ENCODE results near the gene NR0B2.
"Not testable (repeated sequence)": the region's sequence is repeated elsewhere in the genome, so short reads cannot be mapped to it uniquely, and the experiment has no call there.

The NR0B2 gene, protein sequence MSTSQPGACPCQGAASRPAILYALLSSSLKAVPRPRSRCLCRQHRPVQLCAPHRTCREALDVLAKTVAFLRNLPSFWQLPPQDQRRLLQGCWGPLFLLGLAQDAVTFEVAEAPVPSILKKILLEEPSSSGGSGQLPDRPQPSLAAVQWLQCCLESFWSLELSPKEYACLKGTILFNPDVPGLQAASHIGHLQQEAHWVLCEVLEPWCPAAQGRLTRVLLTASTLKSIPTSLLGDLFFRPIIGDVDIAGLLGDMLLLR

DNA sequence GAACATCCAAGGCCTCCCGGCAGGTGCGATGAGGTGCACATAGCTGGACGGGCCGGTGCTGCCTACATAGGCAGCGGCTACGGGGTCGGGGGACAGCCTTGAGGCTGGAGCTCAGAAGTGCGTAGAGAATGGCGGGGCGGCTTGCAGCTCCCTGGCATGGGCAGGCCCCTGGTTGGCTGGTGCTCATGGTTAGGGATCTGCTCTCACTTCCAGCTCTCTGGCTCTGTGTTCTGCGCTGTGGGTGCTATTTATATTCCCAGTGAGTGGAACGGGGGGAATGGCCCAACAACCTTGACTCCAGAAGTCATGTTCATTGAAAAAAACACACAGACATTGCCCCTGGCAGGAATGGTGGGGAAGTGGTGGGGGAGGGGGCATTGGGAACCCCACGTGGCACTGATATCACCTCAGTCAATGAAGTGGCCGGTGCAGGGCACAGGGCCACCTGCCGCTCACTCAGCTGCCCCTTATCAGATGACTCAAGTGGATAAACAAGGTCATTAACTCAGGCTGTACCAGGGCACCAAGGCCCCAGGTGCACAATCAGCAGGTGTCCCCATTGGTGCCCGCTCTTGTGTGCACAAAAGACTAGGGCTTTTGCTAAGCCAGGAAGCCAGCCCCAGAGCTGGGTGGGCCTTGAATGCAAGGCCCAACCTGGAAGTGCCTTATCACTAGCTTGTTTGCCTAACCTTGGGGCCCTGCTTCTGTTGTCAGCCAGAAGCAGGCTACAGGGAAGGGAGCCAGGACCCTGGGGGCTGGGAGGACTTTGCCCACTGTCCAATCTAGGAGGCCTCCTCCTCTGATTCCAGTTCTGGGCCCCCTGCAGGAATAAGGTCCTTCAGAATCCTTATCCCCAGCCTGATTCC lies at the start of gene NR0B2:
Gene NR0B2, minus strand, starts transcription at position 222 of the 866 bp plus-strand sequence. Its CDS starts 35 bp downstream, at position 187.
- no peak for DNase-seq (ENCODE audit: low spot score)

DNA sequence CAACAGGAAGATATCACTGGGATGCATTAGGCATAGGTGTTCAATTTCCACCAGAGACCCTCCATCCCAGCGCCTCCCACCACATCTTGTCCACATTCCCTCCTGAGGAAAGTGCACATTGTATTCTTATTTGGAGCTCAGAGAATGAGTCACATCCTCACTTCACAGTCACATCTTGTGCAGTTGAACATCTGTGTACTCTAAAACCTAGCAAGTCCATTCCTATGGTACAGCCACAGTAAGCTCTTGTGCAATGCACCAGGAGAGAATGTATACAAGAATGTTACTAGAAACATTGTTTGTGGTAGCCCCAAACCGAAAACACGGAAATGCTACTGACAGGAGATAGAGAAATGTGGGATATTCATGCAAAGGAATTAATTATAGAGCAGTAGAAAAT lies 48.1 kb upstream of the NR0B2 start:
- DNase-seq (ENCODE audit: low spot score), result no peak

DNA sequence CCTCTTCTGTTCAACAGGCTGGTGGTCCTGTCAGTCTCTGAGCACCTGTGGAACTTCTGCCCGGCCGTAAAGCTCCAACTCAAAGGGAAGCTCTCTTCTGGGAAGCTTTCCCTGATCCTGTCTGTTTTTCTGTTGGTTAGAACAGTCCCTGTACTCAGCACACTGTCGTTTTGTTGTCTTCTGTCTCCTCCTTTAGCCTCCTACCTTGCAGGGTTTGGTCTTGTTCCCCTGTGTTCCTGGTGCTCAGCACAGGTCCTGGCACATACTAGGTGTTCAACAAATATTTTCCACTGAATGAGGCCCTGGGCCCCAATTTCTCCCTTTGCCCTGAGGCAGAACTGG lies 46.8 kb upstream of the NR0B2 start:
- no peak for DNase-seq (ENCODE audit: low spot score)

DNA sequence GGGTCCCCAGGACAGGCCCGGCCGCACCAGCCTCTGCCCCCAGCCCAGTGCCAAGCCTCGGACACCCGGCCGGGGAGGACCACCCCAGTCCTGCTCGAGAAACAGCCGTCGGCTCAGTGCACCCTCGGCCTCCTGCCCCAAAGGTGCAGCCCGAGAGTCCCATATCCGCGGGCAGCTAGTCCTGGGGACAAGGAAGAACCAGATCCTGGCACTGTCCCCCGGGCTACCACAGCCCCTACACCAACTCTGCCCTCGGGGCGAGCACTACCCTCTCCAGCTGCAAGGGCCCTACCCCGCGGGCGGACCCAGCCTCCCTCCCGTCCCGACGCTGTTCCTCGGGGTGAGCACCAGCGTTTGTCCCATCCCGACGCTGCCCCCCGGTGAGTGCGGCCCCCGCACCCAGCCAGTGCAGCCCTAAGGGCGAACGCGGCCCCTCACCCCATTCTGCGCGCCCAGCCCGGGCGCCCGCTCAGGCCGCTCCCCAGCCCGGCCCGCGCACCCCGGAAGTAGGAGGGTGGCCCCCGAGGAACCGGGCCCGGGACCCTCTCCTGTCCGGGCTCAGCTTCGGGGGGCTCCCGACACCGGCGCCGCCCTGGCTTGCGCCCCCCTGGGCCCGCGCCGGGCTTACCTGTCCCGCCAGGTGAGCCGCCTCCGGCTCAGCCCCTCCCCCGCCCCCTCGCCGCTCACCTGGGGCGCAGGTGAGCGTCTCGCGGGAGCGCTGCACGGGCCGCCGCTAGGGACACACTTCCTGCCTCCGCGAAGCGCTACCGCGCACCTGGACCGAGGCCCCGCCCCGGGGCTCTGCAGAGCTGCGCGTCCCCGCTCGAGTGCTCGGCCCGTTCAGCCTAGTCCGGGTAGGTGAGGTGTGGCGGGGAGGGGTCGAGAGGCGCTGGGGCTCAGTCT lies 46.2 kb upstream of the NR0B2 start, which contains the start of gene KDF1:
Gene KDF1, minus strand, starts transcription at position 747 of the 903 bp plus-strand sequence. CDS start 8,088 bp downstream, outside the sequence.
- DNase-seq (ENCODE audit: low spot score), result peak; percentile 52

DNA sequence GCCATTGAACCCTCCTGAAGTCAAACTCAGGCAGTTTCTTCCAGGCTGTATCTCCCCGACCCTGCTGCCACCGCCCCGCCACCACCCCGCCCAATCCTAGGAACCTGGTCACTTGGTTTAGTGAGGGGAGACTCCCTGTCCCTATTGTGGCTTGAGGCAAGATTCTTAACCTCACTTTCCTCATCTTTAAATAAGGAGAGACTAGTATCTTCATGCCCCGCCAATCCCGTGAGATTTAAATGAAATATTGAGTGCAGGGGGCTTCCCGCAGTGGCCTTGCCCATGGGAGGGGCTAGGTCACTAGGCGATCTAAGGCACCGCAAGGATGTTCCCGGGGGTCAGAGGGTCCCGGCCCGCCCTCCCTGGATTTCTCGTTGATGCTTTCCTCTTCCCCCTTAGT lies 45.5 kb upstream of the NR0B2 start:
- no peak for DNase-seq (ENCODE audit: low spot score)

DNA sequence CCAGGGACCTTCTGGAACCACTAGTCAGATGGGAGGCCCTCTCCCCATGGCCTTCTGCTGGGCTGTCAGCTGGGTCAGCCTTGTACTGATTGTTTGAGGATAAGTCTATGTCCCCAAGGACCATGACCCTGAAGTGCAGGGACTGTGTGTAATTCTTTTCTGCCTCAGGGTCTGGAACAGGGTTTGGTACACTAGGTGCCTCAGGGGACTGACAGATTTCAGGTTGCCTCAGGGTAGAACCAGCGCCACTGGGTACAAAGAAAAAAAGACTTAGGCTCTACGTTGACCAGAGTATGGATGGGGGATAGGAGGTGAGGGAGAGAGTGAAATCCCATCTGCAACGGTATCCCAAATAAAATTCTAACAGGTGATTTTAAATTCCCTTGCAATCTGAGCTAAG lies 43.5 kb upstream of the NR0B2 start:
- DNase-seq (ENCODE audit: low spot score), result no peak

DNA sequence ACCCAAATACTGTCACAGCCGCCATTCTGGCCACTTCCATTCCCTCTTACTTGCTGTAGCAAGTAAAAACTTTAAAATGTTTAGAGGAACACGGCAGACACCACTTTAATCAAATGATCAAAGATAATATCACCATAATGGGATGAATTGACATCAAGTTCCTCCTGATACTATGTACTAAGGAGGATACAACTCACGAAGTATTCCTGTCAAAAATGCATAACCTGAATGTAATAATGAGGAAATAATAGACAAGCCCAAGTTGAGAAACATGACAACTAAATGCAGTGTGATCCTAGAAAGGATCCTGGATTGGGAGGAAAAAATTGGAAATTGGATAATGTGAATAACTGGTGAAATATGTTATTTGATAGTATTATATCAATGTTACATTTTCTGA lies 42.5 kb upstream of the NR0B2 start:
- no peak for DNase-seq (ENCODE audit: low spot score)

DNA sequence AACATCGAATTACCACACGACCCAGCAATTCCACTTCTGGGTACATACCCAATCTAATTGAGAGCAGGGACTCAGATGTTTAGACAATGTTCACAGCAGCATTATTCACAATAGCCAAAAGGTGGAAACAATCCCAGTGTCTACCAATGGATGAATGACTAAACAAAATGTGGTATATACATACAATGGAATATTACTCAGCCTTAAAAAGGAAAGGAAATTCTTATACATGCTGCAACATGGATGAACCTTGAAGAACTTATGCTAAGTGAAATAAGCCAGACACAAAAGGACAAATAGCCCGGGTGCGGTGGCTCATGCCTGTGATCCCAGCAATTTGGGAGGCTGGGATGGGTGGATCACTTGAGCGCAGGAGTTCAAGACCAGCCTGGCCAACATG lies 39.6 kb upstream of the NR0B2 start:
- no peak for DNase-seq (ENCODE audit: low spot score)

DNA sequence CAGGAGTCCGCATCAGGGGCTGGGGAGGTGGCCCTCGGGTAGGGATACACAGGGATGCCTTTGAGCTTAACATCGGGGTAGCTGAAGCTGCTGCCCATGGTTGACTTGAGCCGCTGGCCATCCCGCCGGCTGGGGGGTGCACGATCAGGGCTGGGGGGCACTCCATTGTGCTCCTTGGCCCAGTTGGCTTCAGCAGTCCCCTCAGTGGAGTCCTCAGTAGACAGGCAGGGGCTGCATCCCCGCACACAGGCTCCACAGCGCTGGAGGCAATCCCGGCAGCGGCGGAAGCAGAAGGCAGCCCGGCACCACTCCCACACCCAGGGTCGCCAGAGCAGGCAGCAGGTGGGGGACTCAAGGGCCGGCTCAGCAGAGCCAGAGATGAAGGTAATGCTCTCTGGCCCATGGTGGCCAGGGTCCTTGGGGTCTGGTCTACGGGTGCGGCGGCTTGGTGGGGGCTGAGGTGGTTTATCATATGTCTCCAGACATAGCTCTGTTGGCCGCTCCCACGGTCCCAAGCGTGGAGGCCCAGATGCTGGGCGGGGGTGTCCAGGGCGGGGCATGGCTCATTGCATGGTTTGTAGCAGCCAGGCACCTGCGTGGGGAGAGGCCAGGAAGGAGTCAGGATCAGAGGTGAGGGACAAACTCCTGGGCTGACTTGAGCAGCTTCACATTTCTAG lies 38.2 kb upstream of the NR0B2 start:
- DNase-seq (ENCODE audit: low spot score), result no peak

DNA sequence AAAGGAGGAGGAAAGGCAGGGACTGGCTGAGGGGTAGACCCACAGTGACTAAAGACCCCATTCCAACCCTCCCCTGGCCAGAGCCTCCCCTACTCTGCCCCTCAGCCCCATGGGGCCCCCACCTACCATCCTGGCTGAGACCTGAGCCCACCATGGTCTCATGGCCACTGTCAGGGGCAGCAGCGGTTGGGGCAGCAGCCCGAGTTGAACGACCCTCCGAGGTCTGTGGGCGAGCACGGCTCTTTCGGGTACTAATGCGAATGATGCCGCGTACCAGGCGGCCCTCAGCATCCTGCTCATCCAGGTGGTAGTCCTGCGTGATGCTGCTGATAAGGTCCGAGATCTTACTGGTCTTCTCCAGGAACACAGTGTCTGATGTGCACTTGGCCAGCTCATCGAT lies 37.4 kb upstream of the NR0B2 start:
- no peak for DNase-seq (ENCODE audit: low spot score)

DNA sequence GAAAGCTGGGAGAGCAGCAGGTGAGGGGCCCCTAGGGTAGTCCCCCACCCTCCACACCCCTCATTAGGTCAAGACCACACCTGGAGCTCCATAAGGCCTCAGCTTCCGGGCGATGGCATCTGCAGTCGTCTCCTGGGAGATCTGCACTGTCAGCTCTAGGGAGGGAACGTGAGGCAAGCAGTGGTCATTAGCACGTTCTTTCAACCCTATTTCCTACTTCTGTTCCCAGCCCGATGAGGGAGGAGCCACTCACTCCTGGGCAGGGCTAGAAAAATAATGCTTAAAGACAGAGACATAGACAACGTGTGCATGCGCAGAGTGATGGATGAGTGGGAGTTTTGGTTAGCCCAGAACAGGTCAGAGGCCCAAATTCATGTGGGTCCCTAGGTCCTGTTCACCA lies 36.8 kb upstream of the NR0B2 start:
- DNase-seq (ENCODE audit: low spot score), result no peak

DNA sequence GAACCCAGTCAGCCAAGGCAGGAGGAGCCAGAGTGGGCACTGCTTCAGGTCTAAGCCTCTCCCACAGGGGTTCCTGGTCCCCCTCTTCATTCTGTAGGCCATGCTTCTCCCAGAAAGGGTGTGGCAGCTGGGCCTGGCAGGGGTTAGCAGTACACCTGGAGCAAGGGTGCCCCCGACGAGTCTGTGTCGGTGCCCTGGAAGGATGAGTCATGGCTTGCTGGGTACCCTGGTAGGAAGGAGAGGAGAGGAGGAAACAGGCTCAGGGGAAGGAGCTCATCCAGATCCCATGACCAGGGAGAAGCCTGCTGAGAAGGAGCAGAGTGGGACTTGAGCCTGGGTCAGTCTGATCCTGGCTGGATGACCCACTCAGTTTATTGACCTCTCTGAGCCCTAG lies 36.1 kb upstream of the NR0B2 start:
- DNase-seq (ENCODE audit: low spot score), result no peak

DNA sequence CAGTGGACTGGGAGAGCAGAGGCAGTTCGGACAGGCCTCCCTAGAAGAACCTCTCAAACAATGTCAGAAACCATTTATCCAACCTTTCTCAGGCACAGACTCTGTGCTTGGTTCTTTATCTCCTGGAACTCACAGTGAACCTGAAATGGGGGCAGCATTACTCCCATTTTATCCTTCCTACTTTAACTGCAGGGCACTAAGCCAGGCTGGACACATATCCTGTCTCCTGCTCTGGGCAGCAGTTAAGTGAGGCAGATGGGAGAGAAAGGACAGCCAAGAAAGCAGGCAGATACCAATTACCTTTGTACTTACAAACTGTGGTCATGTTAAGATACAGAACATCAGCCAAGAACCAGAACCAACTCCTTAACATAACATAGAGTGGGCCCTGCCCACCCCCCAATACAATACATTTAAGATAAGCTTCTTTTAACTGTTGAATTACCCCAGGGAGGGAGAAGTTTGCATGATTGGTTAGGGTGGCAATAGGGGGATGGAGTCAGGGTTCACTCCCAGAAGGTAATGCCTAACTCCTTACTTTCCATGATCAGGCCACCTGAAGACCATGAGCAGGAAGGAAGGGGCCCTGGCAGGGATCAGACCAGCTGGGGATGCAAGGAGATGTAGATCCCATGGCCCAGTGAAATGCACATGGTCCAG lies 35.6 kb upstream of the NR0B2 start:
- no peak for DNase-seq (ENCODE audit: low spot score)

DNA sequence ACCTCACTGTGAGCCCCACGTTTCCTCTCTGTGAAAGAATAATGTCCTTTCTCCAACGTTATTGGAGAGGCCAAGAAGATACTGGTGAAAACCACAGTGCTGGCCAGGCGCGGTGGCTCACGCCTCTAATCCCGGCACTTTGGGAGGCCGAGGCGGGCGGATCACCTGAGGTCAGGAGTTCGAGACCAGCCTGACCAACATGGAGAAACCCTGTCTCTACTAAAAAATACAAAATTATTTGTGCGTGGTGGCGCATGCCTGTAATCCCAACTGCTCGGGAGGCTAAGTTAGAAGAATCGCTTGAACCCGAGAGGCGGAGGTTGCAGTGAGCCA lies 34.9 kb upstream of the NR0B2 start:
- DNase-seq (ENCODE audit: low spot score), result not testable (repeated sequence)

DNA sequence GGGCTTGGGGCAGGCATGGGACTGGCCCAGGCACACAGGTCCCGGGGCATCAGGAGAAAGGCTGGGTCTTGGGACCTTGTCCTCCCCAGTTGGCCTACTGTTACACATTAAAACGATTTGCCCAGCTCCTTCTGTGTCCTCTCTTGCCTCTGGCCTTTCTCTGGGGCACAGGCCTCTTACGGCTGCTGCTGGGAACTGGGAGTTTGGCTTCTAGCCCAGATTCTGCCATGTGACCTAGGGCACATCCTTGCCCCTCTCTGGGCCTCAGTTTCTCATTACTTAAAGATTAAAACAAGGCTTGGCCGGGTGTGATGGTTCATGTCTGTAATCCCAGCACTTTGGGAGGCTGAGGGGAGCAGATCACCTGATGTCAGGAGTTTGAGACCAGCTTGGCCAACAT lies 32.5 kb upstream of the NR0B2 start:
- DNase-seq (ENCODE audit: low spot score), result no peak

DNA sequence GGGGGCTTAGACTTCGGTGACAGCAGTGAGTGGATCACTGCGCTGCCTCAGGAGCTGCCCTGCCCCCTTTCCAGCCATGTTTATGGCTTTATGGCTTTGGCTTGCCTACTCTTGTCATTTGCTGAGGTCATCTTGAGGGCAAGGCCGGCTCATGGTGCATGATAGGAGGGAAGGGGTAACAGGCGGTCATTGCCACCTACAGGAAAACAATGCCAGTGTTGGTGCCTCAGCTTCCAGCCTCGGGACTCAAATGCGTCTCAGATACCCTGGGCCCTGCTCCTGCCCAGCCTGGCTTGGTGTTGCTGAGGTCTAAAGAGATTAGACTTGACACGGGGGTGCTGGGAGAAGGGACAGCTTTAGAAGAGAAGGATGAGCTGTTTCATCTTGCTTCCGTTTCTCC lies 32.0 kb upstream of the NR0B2 start:
- DNase-seq (ENCODE audit: low spot score), result no peak

DNA sequence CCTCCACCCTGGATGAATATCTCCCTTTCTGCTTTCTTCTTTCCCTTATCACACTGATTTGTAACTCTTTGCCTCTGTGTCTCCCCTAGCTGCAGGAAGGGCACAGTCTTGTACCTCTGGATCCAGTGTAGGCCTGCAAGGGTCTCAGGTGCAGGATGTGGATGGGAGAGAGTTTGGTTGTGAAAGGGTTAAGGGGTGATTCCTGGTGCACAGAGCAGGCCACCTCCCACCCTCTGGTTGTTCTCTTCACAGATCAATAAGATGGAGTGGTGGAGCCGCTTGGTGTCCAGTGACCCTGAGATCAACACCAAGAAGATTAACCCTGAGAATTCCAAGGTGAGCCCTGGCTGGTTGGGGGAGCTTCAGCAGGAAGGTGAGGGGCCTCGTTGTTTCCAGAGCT lies 31.4 kb upstream of the NR0B2 start:
- DNase-seq (ENCODE audit: low spot score), result no peak

DNA sequence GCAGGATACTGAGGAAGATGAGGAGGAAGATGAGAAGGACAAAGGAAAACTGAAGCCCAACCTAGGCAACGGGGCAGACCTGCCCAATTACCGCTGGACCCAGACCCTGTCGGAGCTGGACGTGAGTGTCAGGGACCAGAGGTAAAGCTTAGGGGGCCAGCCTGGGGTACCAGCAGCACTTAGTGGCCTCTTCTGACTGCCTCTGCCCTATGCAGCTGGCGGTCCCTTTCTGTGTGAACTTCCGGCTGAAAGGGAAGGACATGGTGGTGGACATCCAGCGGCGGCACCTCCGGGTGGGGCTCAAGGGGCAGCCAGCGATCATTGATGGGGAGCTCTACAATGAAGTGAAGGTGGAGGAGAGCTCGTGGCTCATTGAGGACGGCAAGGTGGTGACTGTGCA lies 28.9 kb upstream of the NR0B2 start:
- DNase-seq (ENCODE audit: low spot score), result no peak

DNA sequence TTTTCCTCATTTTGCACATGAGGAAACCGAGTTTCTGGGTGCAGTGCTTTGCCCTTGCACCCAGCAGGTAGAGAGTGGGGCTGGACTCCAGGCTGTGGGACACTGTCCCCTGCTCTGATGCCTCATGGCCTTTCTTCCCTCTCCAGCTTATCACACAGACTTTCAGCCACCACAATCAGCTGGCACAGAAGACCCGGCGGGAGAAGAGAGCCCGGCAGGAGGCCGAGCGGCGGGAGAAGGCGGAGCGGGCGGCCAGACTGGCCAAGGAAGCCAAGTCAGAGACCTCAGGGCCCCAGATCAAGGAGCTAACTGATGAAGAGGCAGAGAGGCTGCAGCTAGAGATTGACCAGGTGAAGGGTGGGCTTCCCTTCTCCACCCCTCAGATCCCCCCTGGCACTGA lies 27.5 kb upstream of the NR0B2 start:
- no peak for DNase-seq (ENCODE audit: low spot score)

DNA sequence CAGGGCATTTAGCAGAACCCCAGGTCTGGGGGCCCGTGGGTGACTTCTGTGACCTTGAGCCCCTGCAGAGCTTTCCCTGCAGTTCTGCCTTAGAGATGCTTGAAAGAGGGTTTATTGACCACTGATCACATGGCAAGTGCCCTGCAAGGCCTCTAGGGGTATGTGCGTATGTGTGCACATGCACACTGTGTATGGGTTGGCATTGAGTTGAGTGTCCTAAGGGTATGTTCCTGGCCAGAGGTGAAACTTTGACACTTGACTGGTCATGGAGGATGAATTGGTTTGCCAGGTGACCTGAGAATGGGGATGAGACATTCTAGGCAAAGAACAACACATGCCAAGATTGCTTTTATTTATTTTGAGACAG lies 24.9 kb upstream of the NR0B2 start:
- no peak for DNase-seq (ENCODE audit: low spot score)

DNA sequence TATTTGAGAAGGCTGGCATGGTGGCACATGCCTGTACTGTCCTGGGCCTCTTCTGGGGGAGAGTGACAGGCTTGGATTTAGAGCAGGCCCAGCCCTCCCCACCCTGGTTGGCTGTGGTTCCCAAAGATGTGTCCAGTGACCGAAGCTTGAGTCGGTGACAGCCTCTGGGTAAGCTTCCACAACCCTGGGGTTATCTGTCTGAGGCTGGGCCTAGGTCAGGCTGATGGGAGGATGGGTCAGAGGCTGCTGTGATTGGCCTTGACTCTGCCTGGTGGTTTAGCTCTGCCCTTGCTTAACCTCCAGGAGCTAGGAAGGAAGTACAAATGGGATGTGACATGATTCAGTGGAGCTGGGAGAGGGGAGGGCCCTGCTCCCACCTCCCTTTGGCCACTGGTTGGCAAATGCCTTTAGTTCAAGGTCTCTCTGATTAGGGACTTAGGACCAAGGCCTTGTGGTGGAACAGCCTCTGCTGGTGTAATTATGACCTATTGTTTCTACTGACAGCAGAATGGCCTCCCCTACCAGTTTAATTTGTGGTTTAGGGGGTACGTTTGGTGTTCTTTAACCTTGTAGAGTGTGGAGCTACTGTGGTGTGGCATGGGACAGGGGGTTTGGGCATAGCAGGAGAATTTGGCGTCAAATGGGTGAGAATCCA lies 24.4 kb upstream of the NR0B2 start:
- DNase-seq (ENCODE audit: low spot score), result no peak

Measured in CD4-positive, alpha-beta T cell treated with Interleukin-15 for 4 hours (primary cell).